ENCODE measurements around the gene RIN3. TPM values are rescaled to one million over a fixed set of nuclear protein-coding genes. Genes with fewer than 3 reads are reported as not detected.

RIN3 gene
- total and polyA plus RNA-seq, 12 donors, result 3.9 to 63.2 (median 30.3) TPM

GRCh38 chr14:92513966-92514843 is 624 bp downstream of the RIN3 start:
- Histone ChIP-seq H3K4me1 (replicated peaks in 1 of 2) (peaks cover 12 to 24% of the 10 kb centered on the region in 2 donors), H3K27me3 (no peaks in the 10 kb centered on the region), H3K36me3 (replicated peaks in 1 of 2) (no peaks in the 10 kb centered on the region), H3K4me3 (peak overlapping the region; percentile 62 to 92 (median 66)), H3K27ac (peak overlapping the region; percentile 76 to 92 (median 83)), H3K9me3 (replicated peaks in 1 of 3) (no peaks in the 10 kb centered on the region)
- peak in 2 of 7 donors; percentile 52 to 57 for DNase-seq
- intact Hi-C loops (cut with DNase I), result no loop called here
- no peak for TF ChIP-seq POLR2A (IDR thresholded peaks at IDR 0.05)
- no peak for TF ChIP-seq CTCF (IDR thresholded peaks at IDR 0.05)
- WGBS, 4 donors, result 0 to 10% (median 6%) methylated on average over 12 to 81 of the region's 81 CpGs

- Histone ChIP-seq H3K27ac (peak overlapping the region in 3 of 5 donors; percentile 83 to 92 (median 84)), H3K27me3 (no peaks in the 10 kb centered on the region), H3K4me3 (peak overlapping the region in 2 of 4 donors; percentile 67 to 92), H3K36me3 (replicated peaks in 1 of 2) (no peaks in the 10 kb centered on the region), H3K4me1 (replicated peaks in 1 of 2) (peaks cover 20 to 31% of the 10 kb centered on the region in 2 donors), H3K9me3 (replicated peaks in 1 of 3) (no peaks in the 10 kb centered on the region)
- 61 to 79% (median 66%) methylated on average over 10 to 15 of the region's 15 CpGs for WGBS, 4 donors
- intact Hi-C loops (cut with DNase I), result no loop called here
- TF ChIP-seq CTCF (IDR thresholded peaks at IDR 0.05), result no peak
- no peak for TF ChIP-seq POLR2A (IDR thresholded peaks at IDR 0.05)
- no peak for DNase-seq
These were observed 1.4 kb downstream of the RIN3 start for GRCh38 chr14:92514844-92515514.

- Histone ChIP-seq H3K27me3 (no peaks in the 10 kb centered on the region), H3K4me1 (replicated peaks in 1 of 2) (peaks cover 20 to 32% of the 10 kb centered on the region in 2 donors), H3K9me3 (replicated peaks in 1 of 3) (no peaks in the 10 kb centered on the region), H3K4me3 (peak overlapping the region in 1 of 4 donors; percentile 92), H3K36me3 (replicated peaks in 1 of 2) (no peaks in the 10 kb centered on the region), H3K27ac (peak overlapping the region in 2 of 5 donors; percentile 26 to 36)
- TF ChIP-seq CTCF (IDR thresholded peaks at IDR 0.05) (no peak), POLR2A (IDR thresholded peaks at IDR 0.05) (no peak)
- 87 to 96% (median 90%) methylated on average over 5 of the region's 5 CpGs for whole genome bisulfite sequencing, 4 donors
- intact Hi-C loops (cut with DNase I), result no loop called here
- no peak for DNase-seq
These were observed 2.2 kb downstream of the RIN3 start for GRCh38 chr14:92515546-92516343.

Measured in adrenal gland (tissue), 12 donors.